HEK293 (cell line): ENCODE measurements around the gene GXYLT1.

Source experiments
- CTCF ChIP-seq: fragments of 450-650 bp; formaldehyde crosslinking; IDR thresholded peaks from 2 replicates; pipeline ENCODE4 v1.5.1; 2016; ENCODE audit warnings: missing biosample characterization, missing genetic modification characterization
- WT1 ChIP-seq: fragments of 450-650 bp; formaldehyde crosslinking; IDR thresholded peaks from 2 replicates; pipeline ENCODE4 v1.5.1; 2016; ENCODE audit warnings: missing biosample characterization, missing genetic modification characterization
- ZNF335 ChIP-seq: fragments of 450-650 bp; formaldehyde crosslinking; conservative IDR thresholded peaks from 2 replicates; pipeline ENCODE4 v1.5.1; 2016; ENCODE audit warnings: missing biosample characterization, missing genetic modification characterization
- ZNF394 ChIP-seq: fragments of 450-650 bp; formaldehyde crosslinking; IDR thresholded peaks from 2 replicates; pipeline ENCODE4 v1.5.1; 2016; ENCODE audit warnings: missing biosample characterization, missing genetic modification characterization, mild to moderate bottlenecking, moderate library complexity, borderline replicate concordance
- ZNF571 ChIP-seq: fragments of 450-650 bp; formaldehyde crosslinking; IDR thresholded peaks from 2 replicates; pipeline ENCODE4 v1.5.0; 2017; ENCODE audit warnings: missing biosample characterization, missing genetic modification characterization
- TF ChIP-seq, protein P1 (sequence below): fragments of 450-650 bp; formaldehyde crosslinking; IDR thresholded peaks from 2 replicates; pipeline ENCODE4 v1.5.1; 2017; ENCODE audit warnings: missing biosample characterization, missing genetic modification characterization

- TF ChIP-seq ZNF571 (no peak), ZNF335 (tag by site-specific recombination) (no peak), ZNF394 (tag by site-specific recombination) (no peak), CTCF (tag by site-specific recombination) (no peak), WT1 (tag by site-specific recombination) (no peak)
- TF ChIP-seq, protein P1, sequence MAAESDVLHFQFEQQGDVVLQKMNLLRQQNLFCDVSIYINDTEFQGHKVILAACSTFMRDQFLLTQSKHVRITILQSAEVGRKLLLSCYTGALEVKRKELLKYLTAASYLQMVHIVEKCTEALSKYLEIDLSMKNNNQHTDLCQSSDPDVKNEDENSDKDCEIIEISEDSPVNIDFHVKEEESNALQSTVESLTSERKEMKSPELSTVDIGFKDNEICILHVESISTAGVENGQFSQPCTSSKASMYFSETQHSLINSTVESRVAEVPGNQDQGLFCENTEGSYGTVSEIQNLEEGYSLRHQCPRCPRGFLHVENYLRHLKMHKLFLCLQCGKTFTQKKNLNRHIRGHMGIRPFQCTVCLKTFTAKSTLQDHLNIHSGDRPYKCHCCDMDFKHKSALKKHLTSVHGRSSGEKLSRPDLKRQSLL, result no peak
These were observed 26.4 kb downstream of the GXYLT1 start for GRCh38 chr12:42118136-42118879.
